Central memory CD4-positive, alpha-beta T cell (primary cell): ENCODE results near the gene DOCK11.
A peak's percentile ranks its signal among the peaks of the same experiment; 100 is the strongest.
"Not testable (repeated sequence)": the region's sequence is repeated elsewhere in the genome, so short reads cannot be mapped to it uniquely, and the experiment has no call there.

ENCODE experiments used
- DNase-seq: peaks from one replicate; pipeline ENCODE4 v3.0.0; 2022

Gene DOCK11

GRCh38 chrX:118577041-118577440 lies 81.4 kb downstream of the DOCK11 start:
- no peak for DNase-seq

DNA sequence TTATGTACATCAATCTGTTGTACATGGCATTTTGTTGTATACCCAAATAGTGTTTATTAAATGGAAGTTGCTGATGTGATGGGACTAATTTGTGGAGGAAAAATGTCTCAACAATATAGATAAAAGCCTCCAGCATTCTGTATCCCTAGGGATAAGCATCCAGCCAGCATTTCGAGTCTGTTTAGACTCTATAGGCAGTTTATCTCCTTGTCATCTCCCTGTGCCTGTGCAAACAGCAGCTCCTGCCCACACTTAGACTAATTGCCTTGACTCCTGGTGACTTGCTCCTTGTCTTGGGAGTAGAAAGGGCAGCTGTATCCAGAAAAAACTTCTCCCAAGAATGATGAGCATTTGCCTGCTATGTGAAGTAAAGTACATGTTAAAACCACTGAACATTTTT lies 83.8 kb downstream of the DOCK11 start:
- DNase-seq: no peak

DNA sequence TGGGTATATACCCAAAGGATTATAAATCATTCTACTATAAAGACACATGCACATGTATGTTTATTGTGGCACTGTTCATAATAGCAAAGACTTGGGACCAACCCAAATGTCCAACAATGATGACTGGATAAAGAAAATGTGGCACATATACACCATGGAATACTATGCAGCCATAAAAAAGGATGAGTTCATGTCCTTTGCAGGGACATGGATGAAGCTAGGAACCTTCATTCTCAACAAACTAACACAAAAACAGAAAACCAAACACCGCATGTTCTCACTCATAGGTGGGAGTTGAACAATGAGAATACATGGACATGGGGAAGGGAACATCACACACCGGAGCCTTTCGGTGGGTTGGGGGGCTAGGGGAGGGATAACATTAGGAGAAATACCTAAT lies 87.3 kb downstream of the DOCK11 start:
- DNase-seq: not testable (repeated sequence)

GRCh38 chrX:118583781-118584180 lies 88.2 kb downstream of the DOCK11 start:
- DNase-seq: no peak

GRCh38 chrX:118585296-118585695 lies 89.7 kb downstream of the DOCK11 start:
- DNase-seq: no peak

- DNase-seq: not testable (repeated sequence)
Observed at GRCh38 chrX:118586206-118586605, 90.6 kb downstream of the DOCK11 start.

- no peak for DNase-seq
Observed at GRCh38 chrX:118588715-118589114, 93.1 kb downstream of the DOCK11 start.

DNA sequence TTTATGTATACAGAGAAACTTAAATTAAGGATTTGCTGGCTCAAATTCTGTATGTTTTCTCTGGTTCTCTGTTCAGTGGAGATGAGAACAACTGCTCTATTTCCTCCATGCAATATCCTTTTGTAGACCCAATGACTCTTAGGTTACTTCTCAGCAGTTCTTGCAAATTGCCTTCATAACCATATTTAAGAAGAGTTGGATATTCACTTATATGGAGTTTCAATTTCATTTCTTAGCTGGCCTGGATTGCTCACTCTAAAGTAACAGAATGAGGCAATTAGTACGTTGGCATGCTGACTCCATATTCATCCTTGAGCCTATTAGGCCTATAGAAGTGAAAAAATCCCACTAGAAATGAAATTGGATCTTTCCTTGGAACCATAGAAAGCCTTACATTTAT lies 93.6 kb downstream of the DOCK11 start:
- no peak for DNase-seq

DNA sequence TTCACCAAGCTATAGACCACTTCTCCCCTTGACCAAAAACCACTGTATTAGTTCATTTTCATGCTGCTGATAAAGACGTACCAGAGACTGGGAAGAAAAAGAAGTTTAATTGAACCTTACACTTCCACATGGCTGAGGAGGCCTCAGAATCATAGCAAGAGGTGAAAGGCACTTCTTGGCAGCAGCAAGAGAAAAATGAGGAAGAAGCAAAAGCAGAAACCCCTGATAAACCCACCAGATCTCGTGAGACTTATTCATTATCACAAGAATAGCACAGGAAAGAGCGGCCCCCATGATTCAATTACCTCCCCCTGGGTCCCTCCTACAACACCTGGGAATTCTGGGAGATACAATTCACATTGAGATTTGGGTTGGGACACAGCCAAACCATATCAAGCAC lies 97.8 kb downstream of the DOCK11 start:
- DNase-seq: no peak

DNA sequence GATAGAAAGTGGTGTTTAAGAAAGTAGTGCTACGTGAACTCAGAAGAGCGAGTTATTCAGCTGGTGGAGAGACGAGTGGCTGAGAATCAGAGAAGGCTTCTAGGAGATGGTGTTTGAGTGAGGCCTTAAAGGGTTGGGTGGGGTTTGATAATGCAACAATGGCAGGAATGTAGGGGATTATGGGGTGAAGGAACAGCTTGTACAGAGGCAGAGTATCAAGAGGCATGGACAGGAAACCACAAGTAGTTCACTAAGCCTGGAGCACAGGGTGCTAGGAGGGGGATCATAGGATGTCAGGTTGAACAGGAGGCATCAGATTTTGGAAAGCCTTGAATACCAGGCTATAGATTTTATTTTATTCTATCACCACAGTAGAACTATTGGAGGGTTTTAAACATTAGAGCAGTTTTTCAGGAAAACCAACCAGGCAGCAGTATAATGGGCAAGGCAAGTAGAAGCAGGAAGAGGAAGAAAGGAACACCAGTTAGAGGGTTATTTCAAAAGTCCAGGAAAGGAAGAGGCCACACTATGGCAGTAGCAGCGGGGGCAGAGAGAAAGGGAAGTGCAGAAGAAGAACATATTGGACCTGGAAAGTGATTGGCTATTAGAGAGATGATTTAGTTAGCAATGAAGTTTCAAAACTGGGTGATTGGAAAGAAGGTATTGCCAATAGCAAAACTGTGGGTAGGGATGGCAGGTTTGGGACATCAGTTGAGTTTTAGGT lies 99.2 kb downstream of the DOCK11 start:
- DNase-seq: no peak

DNA sequence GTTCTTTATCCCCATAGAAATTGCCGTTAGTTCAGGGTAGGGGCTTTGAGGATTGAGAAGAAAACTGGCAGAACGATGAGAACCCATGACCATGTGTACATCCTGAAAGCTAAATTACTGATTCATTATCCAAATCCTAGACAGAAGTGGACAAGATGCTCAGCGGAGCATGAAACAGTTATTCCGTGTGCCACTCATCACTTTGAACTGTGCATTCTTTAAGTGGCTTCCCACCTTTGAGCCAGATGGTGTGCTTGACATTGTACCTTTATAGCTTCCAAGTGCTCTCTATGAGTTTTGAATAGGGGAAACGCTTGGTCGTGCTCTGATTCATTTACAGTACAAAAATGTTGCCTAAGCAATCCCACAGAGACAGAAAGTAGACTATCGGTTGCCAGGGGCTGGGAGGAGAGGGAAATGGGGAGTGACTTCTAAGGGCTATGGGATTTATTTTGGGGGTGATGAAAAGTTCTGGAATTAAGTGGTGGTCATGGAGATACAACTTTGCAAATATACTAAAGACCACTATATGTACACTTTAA lies 100.0 kb downstream of the DOCK11 start:
- no peak for DNase-seq

DNA sequence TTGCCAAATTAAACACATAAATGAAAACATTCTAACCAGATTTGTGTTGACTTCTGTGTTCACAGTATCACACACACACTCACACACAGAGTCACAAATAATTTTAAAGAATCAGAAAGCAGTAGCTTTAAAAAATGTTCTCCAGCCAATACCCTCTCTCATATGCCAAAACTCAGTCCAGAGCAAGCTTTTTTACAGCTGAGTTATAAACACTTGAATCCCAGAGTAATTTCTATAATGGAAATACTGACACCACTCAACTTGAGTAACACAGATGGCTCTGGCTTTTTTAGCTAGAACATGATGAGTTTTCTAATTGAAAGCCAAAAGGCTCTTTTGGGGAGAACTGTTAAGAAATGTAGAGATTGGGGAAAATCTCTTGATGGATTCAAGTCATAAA lies 100.8 kb downstream of the DOCK11 start:
- no peak for DNase-seq

GRCh38 chrX:118603981-118604380 lies 108.4 kb downstream of the DOCK11 start:
- DNase-seq: peak; percentile 28

GRCh38 chrX:118612290-118612689 lies 116.7 kb downstream of the DOCK11 start:
- DNase-seq: no peak

DNA sequence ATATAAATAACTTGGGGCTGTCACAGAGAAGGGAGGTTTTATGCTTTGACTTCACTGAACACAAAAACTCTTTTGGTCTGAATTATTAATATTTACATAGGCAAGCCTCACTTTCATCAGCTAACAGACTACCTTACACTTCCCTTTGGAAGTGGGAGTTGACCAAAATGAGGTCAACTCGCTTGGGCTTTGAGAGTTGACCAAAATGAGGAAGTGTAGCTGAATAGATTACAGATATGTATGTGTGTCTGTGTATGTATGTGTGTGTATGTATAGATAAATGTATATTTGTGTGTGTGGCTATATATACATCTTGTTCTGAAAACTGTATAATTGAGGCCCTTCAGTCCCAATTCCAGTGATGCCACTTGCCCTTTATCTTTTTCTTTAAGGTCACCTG lies 118.5 kb downstream of the DOCK11 start:
- DNase-seq: no peak

DNA sequence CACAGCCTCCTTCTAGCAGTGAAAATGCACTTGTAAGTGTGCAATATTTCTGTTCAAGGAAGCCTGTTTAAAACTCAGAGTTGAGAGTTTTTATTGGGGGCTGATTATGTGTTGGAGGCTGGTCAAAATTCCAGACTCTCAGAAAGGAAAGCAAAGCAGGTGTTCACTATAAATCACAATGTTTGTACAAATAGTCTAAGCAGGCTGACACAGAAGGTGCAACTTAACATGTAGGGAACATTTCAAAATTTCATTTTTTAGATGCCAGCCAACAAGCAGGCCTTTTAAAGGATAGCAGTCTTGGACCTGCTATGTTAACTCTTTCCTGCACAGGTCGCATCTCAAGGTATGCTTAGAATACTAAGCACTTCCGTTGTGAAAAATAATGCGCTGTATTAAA lies 119.5 kb downstream of the DOCK11 start:
- DNase-seq: no peak

- DNase-seq: no peak
Observed at GRCh38 chrX:118621081-118621759, 125.6 kb downstream of the DOCK11 start.

DNA sequence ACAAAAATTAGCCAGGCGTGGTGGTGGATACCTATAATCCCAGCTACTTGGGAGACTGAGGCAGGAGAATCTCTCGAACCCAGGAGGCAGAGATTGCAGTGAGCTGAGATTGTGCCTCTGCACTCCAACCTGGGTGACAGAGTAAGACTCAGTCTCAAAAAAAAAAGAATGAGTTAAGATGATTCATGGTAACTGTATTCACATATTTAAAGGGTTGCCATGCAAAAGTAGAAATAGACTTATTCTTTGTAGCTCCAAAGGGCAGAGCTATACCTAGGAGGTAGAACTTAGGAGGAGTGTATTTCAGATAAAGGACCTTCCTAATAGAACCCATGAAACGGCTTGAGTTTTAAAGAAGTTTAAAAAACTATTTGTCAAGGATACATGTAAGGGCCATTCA lies 127.4 kb downstream of the DOCK11 start:
- DNase-seq: no peak

- DNase-seq: no peak
Observed at GRCh38 chrX:118626346-118626745, 130.7 kb downstream of the DOCK11 start.

GRCh38 chrX:118627084-118627758 lies 131.6 kb downstream of the DOCK11 start:
- no peak for DNase-seq

GRCh38 chrX:118630848-118631247 lies 135.2 kb downstream of the DOCK11 start:
- DNase-seq: no peak

DNA sequence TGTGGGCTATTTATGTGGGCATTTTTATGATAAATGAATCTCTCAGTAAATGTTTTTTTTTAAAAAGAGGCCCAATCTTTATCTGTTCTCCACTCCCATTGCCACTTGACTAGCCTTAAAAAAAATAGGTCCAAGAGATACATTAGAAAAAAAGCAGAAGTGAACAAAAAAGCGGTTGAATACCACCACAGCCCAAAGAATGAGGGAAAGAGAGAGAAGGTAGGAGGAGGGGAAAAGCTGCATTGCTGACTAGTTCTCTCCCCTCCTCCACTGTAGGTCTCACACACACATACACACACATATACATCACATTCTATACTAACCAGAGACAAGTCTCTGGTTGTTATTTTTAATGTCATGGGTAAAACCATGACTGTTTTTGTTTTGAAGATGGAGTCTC lies 136.0 kb downstream of the DOCK11 start:
- no peak for DNase-seq

DNA sequence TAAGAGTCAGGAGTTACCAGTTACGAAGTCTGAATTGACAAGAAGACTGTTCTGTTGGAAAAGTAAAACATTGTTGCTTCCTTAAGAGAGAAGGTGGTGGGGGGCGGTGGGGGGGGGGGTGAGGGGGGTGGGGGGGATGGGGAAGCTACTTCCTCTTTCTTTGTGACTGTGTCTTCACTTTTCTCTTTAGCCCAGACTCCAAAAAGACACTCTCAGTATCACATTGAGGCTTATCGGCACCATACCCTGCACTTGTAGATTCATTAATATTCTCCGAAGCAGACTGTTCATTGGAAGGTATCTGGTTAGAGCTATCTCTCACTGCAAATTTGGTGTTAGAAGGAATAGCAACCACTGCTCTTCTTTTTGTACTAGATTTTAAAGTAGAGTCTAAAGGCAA lies 137.2 kb downstream of the DOCK11 start:
- no peak for DNase-seq

DNA sequence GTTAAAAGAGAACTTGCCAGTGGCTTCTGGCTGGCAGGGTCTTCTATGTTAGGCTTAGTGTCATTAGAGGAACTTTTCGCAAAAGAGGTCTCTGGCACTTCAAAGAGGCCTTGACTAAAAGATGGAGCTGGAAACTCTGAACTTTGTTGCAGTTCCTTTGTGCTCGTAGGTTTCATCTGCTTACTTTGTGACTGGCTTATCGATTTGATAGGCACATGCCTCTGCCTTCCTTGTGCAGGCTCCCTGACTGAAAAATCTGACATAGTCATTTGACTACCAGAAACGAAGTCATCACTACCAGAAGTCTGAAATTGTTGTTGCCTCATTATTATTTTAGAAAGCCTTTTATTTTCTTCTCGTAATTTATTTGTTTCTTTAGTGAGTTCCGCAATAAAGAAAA lies 137.9 kb downstream of the DOCK11 start:
- DNase-seq: no peak
